ENCODE measurements around the gene CCM2. TPM values are rescaled to one million over a fixed set of nuclear protein-coding genes. Genes with fewer than 3 reads are reported as not detected.

CCM2 gene
- total and polyA plus RNA-seq, 2 of the 8 experiments (the other 6 are each of a cell fraction or from before 2014, with no cell fraction given): 31.6 to 41.2 TPM

GRCh38 chr7:45001826-45002225 is 1.8 kb downstream of the CCM2 start:
- H3K4me2 ChIP-seq (ENCODE audit: insufficient read depth in 1 of 2, low read depth in 2 of 2, low read length in 2 of 2): peak overlapping the region in 1 of 2 experiments; percentile 64; a peak in 1 of 4 replicates
- TF ChIP-seq EZH2 (IDR thresholded peaks at IDR 0.05; ENCODE audit: low read depth, low read length, severe bottlenecking): no peak
- no peak for TF ChIP-seq TAF1 (IDR thresholded peaks at IDR 0.05; ENCODE audit: low read depth, low read length)
- TF ChIP-seq CREB1 (IDR thresholded peaks at IDR 0.05): no peak
- TF ChIP-seq MAX (IDR thresholded peaks at IDR 0.05): no peak
- TF ChIP-seq KDM4A (IDR thresholded peaks at IDR 0.05; ENCODE audit: low read depth, low read length, severe bottlenecking): no peak
- no peak for TF ChIP-seq ZNF274 (IDR thresholded peaks at IDR 0.05; ENCODE audit: borderline replicate concordance, extremely low read depth, low read length)
- TF ChIP-seq E2F6 (IDR thresholded peaks at IDR 0.05): no peak
- no peak for TF ChIP-seq POU5F1 (IDR thresholded peaks at IDR 0.05; ENCODE audit: low read depth, low read length)
- no peak for TF ChIP-seq RNF2 (IDR thresholded peaks at IDR 0.05; ENCODE audit: borderline replicate concordance, low read depth, low read length, missing control alignments, poor library complexity, severe bottlenecking)
- TF ChIP-seq TAF7 (optimal IDR thresholded peaks at IDR 0.05; ENCODE audit: borderline replicate concordance, low read depth, low read length): no peak
- no peak for TF ChIP-seq YY1 (IDR thresholded peaks at IDR 0.05; ENCODE audit: low read depth, low read length)
- no peak for TF ChIP-seq SP4 (IDR thresholded peaks at IDR 0.05; ENCODE audit: low read length)

More at GRCh38 chr7:45001826-45002225, 1.8 kb downstream of the CCM2 start:
- Histone ChIP-seq H2BK15ac (ENCODE audit: low read length) (no peak overlapping the region), H3K9ac (replicated peaks in 1 of 4; ENCODE audit: extremely low read depth in 1 of 4, low read depth in 3 of 4, low read length in 3 of 4) (no peak overlapping the region; a peak in 1 of 7 replicates), H4K8ac (ENCODE audit: extremely low read depth, insufficient read depth, low read length) (no peak overlapping the region), H3K27me3 (replicated peaks in 1 of 4; ENCODE audit: control insufficient read depth in 3 of 4, extremely low read depth in 1 of 4, insufficient read depth in 3 of 4, low read length in 3 of 4) (no peaks in the 10 kb centered on the region), H3K4me1 (replicated peaks in 1 of 4; ENCODE audit: control insufficient read depth in 3 of 4, insufficient read depth in 4 of 4, low read length in 3 of 4) (peaks cover 0 to 6% (median 3%) of the 10 kb centered on the region in 4 experiments; a peak in 3 of 7 replicates), H2BK20ac (ENCODE audit: low read length) (no peak overlapping the region), H3K4ac (replicated peaks; ENCODE audit: insufficient read length, low read depth, low read length) (no peak overlapping the region), H3K9me3 (ENCODE audit: insufficient read depth in 2 of 2, low read depth in 1 of 2, low read length in 1 of 2) (no peaks in the 10 kb centered on the region), H4K5ac (ENCODE audit: insufficient read length, low read depth, low read length) (no peak overlapping the region), H3K36me3 (ENCODE audit: control insufficient read depth in 2 of 4, insufficient read depth in 4 of 4, low read length in 3 of 4) (no peaks in the 10 kb centered on the region; a peak in 1 of 8 replicates), H3K4me3 (ENCODE audit: extremely low read depth in 1 of 4, insufficient read depth in 2 of 4, low read depth in 3 of 4, low read length in 4 of 4) (0 out of 8 replicates have a peak overlapping the region, but pooled peaks of 1 of the 4 experiments have one; percentile 93), H3K18ac (ENCODE audit: extremely low read depth, low read length) (no peak overlapping the region), H3K23me2 (ENCODE audit: low read depth, low read length) (0 out of 2 replicates have a peak, but pooled peaks cover 6% of the 10 kb centered on the region), H3K27ac (ENCODE audit: low read depth, low read length) (no peak overlapping the region), H3K14ac (ENCODE audit: insufficient read length) (no peak overlapping the region), H2AFZ (ENCODE audit: low read length) (no peak overlapping the region), H3K79me2 (ENCODE audit: control insufficient read depth in 1 of 2, insufficient read depth in 2 of 2, low read length in 2 of 2) (peaks cover 4 to 42% of the 10 kb centered on the region in 2 experiments; a peak in 3 of 4 replicates), H4K20me1 (replicated peaks in 1 of 2; ENCODE audit: control insufficient read depth in 1 of 2, insufficient read depth in 2 of 2, low read length in 2 of 2) (peaks cover 0 to 9% of the 10 kb centered on the region in 2 experiments), H3K23ac (ENCODE audit: insufficient read length) (no peak overlapping the region), H3K79me1 (ENCODE audit: low read depth, low read length) (peaks cover 5% of the 10 kb centered on the region; the same call in 1 of the 2 replicates), H4K91ac (replicated peaks; ENCODE audit: insufficient read length, low read length) (no peak overlapping the region), H2BK120ac (replicated peaks; ENCODE audit: low read depth, low read length) (no peak overlapping the region), H2BK12ac (ENCODE audit: low read depth, low read length) (no peak overlapping the region), H3K56ac (replicated peaks; ENCODE audit: insufficient read length, low read depth, low read length) (no peak overlapping the region), H2AK5ac (ENCODE audit: low read depth, low read length) (no peak overlapping the region), H2BK5ac (ENCODE audit: low read depth, low read length) (no peak overlapping the region)
- DNase-seq (ENCODE audit: low read depth in 1 of 2, low spot score in 2 of 2) (no peak), FAIRE-seq (no peak)
- POLR2A ChIA-PET (ENCODE audit: partially characterized antibody): interaction anchor here (1.1 to 10.3 kb wide), 8 partner anchors 9 to 154 kb away, joined by 3 to 193 read pairs (median 5); partner anchors contain the start of genes H2AZ2, MYO1G, PURB and TBRG4
- CTCF ChIA-PET (ENCODE audit: partially characterized antibody): interaction anchor here (0.8 to 2.5 kb wide), 10 partner anchors 16 to 155 kb away, joined by 3 to 9 read pairs (median 4); partner anchors contain the start of gene PURB
- WGBS, 2 experiments (ENCODE audit: extremely low coverage in 1 of 2, insufficient coverage in 1 of 2, insufficient read length in 1 of 2, insufficient replicate concordance in 2 of 2, low coverage in 1 of 2, low lambda C conversion rate in 2 of 2, missing lambda C conversion rate in 1 of 2): 91% methylated on average over 2 of the region's 2 CpGs; no CpG with 5 or more reads in 1 of the 2 experiments

Measured in H1 (cell line).